Coronary artery (tissue), 2 donors: ENCODE measurements around the gene CCDC30.

Source experiments
- DNase-seq: peaks from one replicate; pipeline ENCODE4 v3.0.0-alpha.2; 2017; ENCODE audit warnings: low spot score
- H3K27ac ChIP-seq, 2 donors: fragments of 200-600 bp; sonication (generic); one replicate each; pipeline ENCODE4 v1.5.1; 2016 to 2019
- H3K4me3 ChIP-seq: fragments of 200-600 bp; sonication (generic); 2 replicates; pipeline ENCODE4 v1.5.1; 2016; ENCODE audit warnings: mild to moderate bottlenecking, moderate library complexity
- CTCF ChIP-seq: fragments of 200-600 bp; sonication (generic); IDR thresholded peaks from one replicate; pipeline ENCODE4 v1.5.1; 2019; ENCODE audit warnings: antibody characterized with exemption

Gene CCDC30

GRCh38 chr1:42523171-42523570 lies 60.1 kb downstream of the CCDC30 start:
- no peak for DNase-seq
- Histone ChIP-seq H3K27ac (no peak overlapping the region), H3K4me3 (no peak overlapping the region)
- no peak for TF ChIP-seq CTCF

GRCh38 chr1:42524330-42524729 lies 61.2 kb downstream of the CCDC30 start:
- no peak for TF ChIP-seq CTCF
- no peak for DNase-seq
- H3K4me3 ChIP-seq = no peak overlapping the region
- no peak overlapping the region for H3K27ac ChIP-seq

- DNase-seq = no peak
- Histone ChIP-seq H3K27ac (no peak overlapping the region), H3K4me3 (no peak overlapping the region)
- TF ChIP-seq CTCF = no peak
Observed at GRCh38 chr1:42529724-42530181, 66.7 kb downstream of the CCDC30 start.

GRCh38 chr1:42531043-42531442 lies 68.0 kb downstream of the CCDC30 start:
- Histone ChIP-seq H3K27ac (no peak overlapping the region), H3K4me3 (no peak overlapping the region)
- TF ChIP-seq CTCF = no peak
- no peak for DNase-seq

GRCh38 chr1:42533101-42533863 lies 70.2 kb downstream of the CCDC30 start:
- no peak for DNase-seq
- no peak for TF ChIP-seq CTCF
- no peak overlapping the region for H3K27ac ChIP-seq
- H3K4me3 ChIP-seq = no peak overlapping the region

- H3K4me3 ChIP-seq = no peak overlapping the region
- no peak for DNase-seq
- H3K27ac ChIP-seq = no peak overlapping the region
- no peak for TF ChIP-seq CTCF
Observed at GRCh38 chr1:42541104-42541503, 78.0 kb downstream of the CCDC30 start.

GRCh38 chr1:42551180-42551579 lies 88.1 kb downstream of the CCDC30 start:
- Histone ChIP-seq H3K27ac (no peak overlapping the region), H3K4me3 (no peak overlapping the region)
- TF ChIP-seq CTCF = no peak
- DNase-seq = no peak
